HCT116 (cell line): ENCODE measurements around the gene LRRC4C. TPM values are rescaled to one million over a fixed set of nuclear protein-coding genes. Genes with fewer than 3 reads are reported as not detected.
A peak's percentile ranks its signal among the peaks of the same experiment; 100 is the strongest.

Source experiments
- ATAC-seq: fragments of 200-7000 bp; cut with Tn5 transposase; 2 replicates; pipeline ENCODE4 v1.9.1; 2020; ENCODE audit warnings: mild to moderate bottlenecking, moderate library complexity
- BruUV-seq: library from RNA; stranded (reverse); fragments of 400-500 nt; replicated peaks from 2 replicates; lab custom pipeline; 2021; lab: Mats Ljungman, UMichigan
- CTCF ChIA-PET: fragments of 300-600 bp; sonication (Branson Sonifier 250); formaldehyde crosslinking; loops from one replicate; lab custom pipeline; 2021; ENCODE audit warnings: antibody characterized with exemption; lab: Charles Lee
- POLR2A ChIA-PET: fragments of 300-600, 350-600 bp; sonication (Branson Sonifier 250); formaldehyde crosslinking; loops from one replicate; lab custom pipeline; 2021; ENCODE audit warnings: antibody characterized with exemption; lab: Charles Lee
- RAD21 ChIA-PET, 2 experiments: fragments of 300-600 bp; sonication (Branson Sonifier 250); formaldehyde crosslinking; loops; one replicate each; lab custom pipeline; 2023; ENCODE audit warnings: low total read pairs in 2 of 2; ENCODE audit not compliant: uncharacterized antibody in 2 of 2, unreplicated experiment in 2 of 2, low non-redundant PET in 1 of 2; lab: Charles Lee
- DNase-seq: peaks from one replicate; pipeline ENCODE4 v3.0.0-alpha.2; 2010; ENCODE audit warnings: low read depth, low spot score
- H2AFZ ChIP-seq: fragments of 200-600 bp; shearing (Covaris generic), sonication (generic); 2 replicates; pipeline ENCODE4 v1.6.1; 2017; ENCODE audit warnings: low read depth, mixed run types, mixed read lengths, antibody characterized with exemption, low read length; ENCODE audit not compliant: poor library complexity, severe bottlenecking
- H3K27ac ChIP-seq: 2 replicates; pipeline ENCODE4 v1.5.1; 2012; ENCODE audit warnings: low read depth, low read length
- H3K27me3 ChIP-seq: fragments of 200-600 bp; sonication (generic); 2 replicates; pipeline ENCODE4 v1.6.1; 2016; ENCODE audit warnings: mixed run types, low read length, mixed read lengths; ENCODE audit not compliant: insufficient read depth
- H3K36me3 ChIP-seq, 2 experiments: fragments of 200-500 bp in 1 of 2; fragments of 200-600 bp in 1 of 2; sonication (Bioruptor generic) in 1 of 2; sonication (generic) in 1 of 2; 2 replicates each; pipeline versions ENCODE4 v1.5.1 to v1.6.1; 2014 to 2016; ENCODE audit warnings: low read length in 2 of 2, inconsistent platforms in 1 of 2, mixed read lengths in 1 of 2, mixed run types in 1 of 2; ENCODE audit not compliant: insufficient read depth in 2 of 2, control insufficient read depth in 1 of 2
- H3K4me1 ChIP-seq, 2 experiments: fragments of 200-600 bp in 1 of 2; sonication (generic) in 1 of 2; 2 replicates each; pipeline versions ENCODE4 v1.5.1 to v1.6.1; 2012 to 2017; ENCODE audit warnings: low read length in 2 of 2, inconsistent platforms in 1 of 2, mild to moderate bottlenecking in 1 of 2, mixed read lengths in 1 of 2, mixed run types in 1 of 2, moderate library complexity in 1 of 2; ENCODE audit not compliant: insufficient read depth in 2 of 2, control insufficient read depth in 1 of 2
- H3K4me2 ChIP-seq: fragments of 200-600 bp; sonication (generic); 2 replicates; pipeline ENCODE4 v1.6.1; 2017; ENCODE audit warnings: mixed run types, low read length, mixed read lengths
- H3K4me3 ChIP-seq, 2 experiments: fragments of 200-600 bp in 1 of 2; sonication (generic) in 1 of 2; replicated peaks in 1 of 2; 2 replicates each; pipeline ENCODE4 v1.5.1; 2011 to 2016; ENCODE audit warnings: low read length in 2 of 2, control low read depth in 1 of 2, low read depth in 1 of 2, mild to moderate bottlenecking in 1 of 2, mixed read lengths in 1 of 2, mixed run types in 1 of 2
- H3K79me2 ChIP-seq: fragments of 200-600 bp; sonication (generic); 2 replicates; pipeline ENCODE4 v1.6.1; 2017; ENCODE audit warnings: mild to moderate bottlenecking, mixed run types, low read length, moderate library complexity, mixed read lengths; ENCODE audit not compliant: insufficient read depth
- H3K9ac ChIP-seq: fragments of 200-600 bp; sonication (generic); 2 replicates; pipeline ENCODE4 v1.6.1; 2016; ENCODE audit warnings: low read length, mixed read lengths
- H3K9me2 ChIP-seq: fragments of 200-600 bp; sonication (generic), shearing (Covaris generic); 2 replicates; pipeline ENCODE4 v1.6.1; 2017; ENCODE audit warnings: mixed run types, mild to moderate bottlenecking, moderate library complexity; ENCODE audit not compliant: insufficient read depth
- H3K9me3 ChIP-seq, 2 experiments: fragments of 200-500 bp in 1 of 2; fragments of 200-600 bp in 1 of 2; sonication (Bioruptor generic) in 1 of 2; sonication (generic) in 1 of 2; 2 replicates each; pipeline ENCODE4 v1.6.1; 2014 to 2017; ENCODE audit warnings: low read length in 2 of 2, mixed read lengths in 2 of 2, inconsistent platforms in 1 of 2, low read depth in 1 of 2, mild to moderate bottlenecking in 1 of 2, mixed run types in 1 of 2, moderate library complexity in 1 of 2; ENCODE audit not compliant: control insufficient read depth in 1 of 2, insufficient read depth in 1 of 2
- H4K20me1 ChIP-seq: fragments of 200-600 bp; sonication (generic), shearing (Covaris generic); 2 replicates; pipeline ENCODE4 v1.6.1; 2017; ENCODE audit warnings: mixed run types, mild to moderate bottlenecking, moderate library complexity; ENCODE audit not compliant: insufficient read depth
- CBX3 ChIP-seq: IDR thresholded peaks from 2 replicates; pipeline ENCODE4 v1.6.1; 2012; ENCODE audit warnings: low read depth
- CEBPB ChIP-seq: IDR thresholded peaks from 2 replicates; pipeline ENCODE4 v1.6.1; 2012; ENCODE audit warnings: low read depth
- EGR1 ChIP-seq: IDR thresholded peaks from 2 replicates; pipeline ENCODE4 v1.6.1; 2012; ENCODE audit warnings: low read depth
- EZH2 ChIP-seq: fragments of 200-600 bp; sonication (generic); IDR thresholded peaks from 2 replicates; pipeline ENCODE4 v1.6.1; 2017; ENCODE audit warnings: antibody characterized with exemption, mixed run types
- SIN3A ChIP-seq: IDR thresholded peaks from 2 replicates; pipeline ENCODE4 v1.6.1; 2012; ENCODE audit warnings: low read depth
- SP1 ChIP-seq: IDR thresholded peaks from 2 replicates; pipeline ENCODE4 v1.6.1; 2012; ENCODE audit warnings: low read depth
- SRF ChIP-seq: IDR thresholded peaks from 2 replicates; pipeline ENCODE4 v1.6.1; 2012; ENCODE audit warnings: low read depth
- TCF7L2 ChIP-seq: IDR thresholded peaks from 2 replicates; pipeline ENCODE4 v1.7.0; 2011; ENCODE audit warnings: borderline replicate concordance, inconsistent platforms; ENCODE audit not compliant: insufficient read depth, insufficient read length; ENCODE audit errors: extremely low read depth
- YY1 ChIP-seq: IDR thresholded peaks from 2 replicates; pipeline ENCODE4 v1.6.1; 2011; ENCODE audit warnings: low read length, low read depth, moderate library complexity, mild to moderate bottlenecking; ENCODE audit not compliant: insufficient replicate concordance; ENCODE audit errors: extremely low read depth
- ZNF274 ChIP-seq: fragments of 200-500 bp; sonication (Bioruptor generic); IDR thresholded peaks from 2 replicates; pipeline ENCODE4 v1.6.1; 2014; ENCODE audit warnings: mild to moderate bottlenecking, low read depth, low read length, inconsistent platforms
- intact Hi-C: fragments of 100-400 bp; cut with micrococcal nuclease; formaldehyde crosslinking; loops from 2 replicates; pipeline ENCODE4 v1.10.0; 2022
- total RNA-seq: library from RNA; stranded (reverse); gene quantifications from one replicate; pipeline ENCODE4 v1.2.1, GENCODE V29; 2021; ENCODE audit not compliant: unreplicated experiment

The LRRC4C gene
- total RNA-seq, 1 experiment from 2014 or later: not detected

DNA sequence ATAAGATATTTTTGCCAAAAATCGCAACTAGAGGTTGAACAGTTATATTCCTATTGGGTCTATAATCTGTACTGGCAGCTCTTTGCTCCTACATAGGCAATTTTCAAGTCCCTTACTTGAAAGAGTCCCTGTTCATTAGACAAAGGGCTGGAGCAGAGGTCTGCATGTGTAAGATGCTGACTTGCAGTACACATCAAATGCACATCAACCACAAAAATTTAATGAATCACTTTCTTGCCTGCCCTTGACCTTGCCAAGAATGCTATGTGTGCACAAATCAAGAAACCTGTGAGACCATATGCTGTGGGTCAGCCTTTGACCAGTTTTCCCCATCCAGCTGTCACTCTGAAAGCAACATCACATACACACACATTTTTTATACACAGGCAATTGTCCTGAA is 661.5 kb downstream of the LRRC4C start:
- H3K4me3 ChIP-seq: no peak overlapping the region
- no peak overlapping the region for H3K27ac ChIP-seq
- H3K4me2 ChIP-seq: no peak overlapping the region
- DNase-seq (no peak), ATAC-seq (no peak)
- no TSS peak for BruUV-seq
- H3K9me2 ChIP-seq: no peaks in the 10 kb centered on the region
- no peak overlapping the region for H3K9ac ChIP-seq
- H3K27me3 ChIP-seq: no peaks in the 10 kb centered on the region
- H3K36me3 ChIP-seq: no peaks in the 10 kb centered on the region
- H2AFZ ChIP-seq: no peak overlapping the region
- no peaks in the 10 kb centered on the region for H3K4me1 ChIP-seq
- POLR2A ChIA-PET: no interaction called here
- CTCF ChIA-PET: no interaction called here
- H3K9me3 ChIP-seq: peaks cover 14 to 20% of the 10 kb centered on the region in 2 experiments; a peak in 3 of 4 replicates
- no peaks in the 10 kb centered on the region for H3K79me2 ChIP-seq
- RAD21 ChIA-PET: no interaction called here
- no peak for TF ChIP-seq CBX3
- no peak for TF ChIP-seq CEBPB
- TF ChIP-seq SP1: no peak
- TF ChIP-seq EZH2: no peak
- TF ChIP-seq TCF7L2: peak; percentile 22
- TF ChIP-seq YY1: no peak
- no peak for TF ChIP-seq SRF
- TF ChIP-seq EGR1: no peak
- TF ChIP-seq SIN3A: no peak
- TF ChIP-seq, all 23 proteins: peak for 1
- intact Hi-C loops: no loop called here
- no peaks in the 10 kb centered on the region for H4K20me1 ChIP-seq

DNA sequence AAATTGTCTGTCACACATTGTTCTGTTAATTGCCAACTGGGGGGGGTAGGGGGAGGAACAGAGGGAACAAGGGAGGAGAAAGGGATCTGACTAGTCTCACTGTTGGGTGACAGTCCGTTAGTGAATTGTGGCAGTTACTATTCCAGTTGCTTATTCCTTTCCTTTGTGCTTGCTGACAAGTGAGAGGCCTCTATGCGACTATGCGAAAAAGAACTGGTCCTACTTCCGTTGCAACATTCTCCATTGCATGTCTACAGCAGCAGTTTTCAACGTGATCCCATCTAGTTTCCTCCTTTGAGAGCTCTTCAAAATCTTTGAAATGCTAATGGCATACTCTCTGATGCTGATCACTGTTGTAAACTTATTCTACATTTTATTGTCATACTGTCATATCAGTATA is 672.2 kb downstream of the LRRC4C start:
- no peak for ATAC-seq
- Histone ChIP-seq H3K4me1 (no peaks in the 10 kb centered on the region), H4K20me1 (no peaks in the 10 kb centered on the region), H3K27me3 (no peaks in the 10 kb centered on the region), H3K36me3 (no peaks in the 10 kb centered on the region), H3K4me3 (no peak overlapping the region)
- CTCF ChIA-PET: no interaction called here
- intact Hi-C loops: no loop called here
- RAD21 ChIA-PET: no interaction called here
- POLR2A ChIA-PET: no interaction called here
- no peak for TF ChIP-seq ZNF274
- TF ChIP-seq, all 23 proteins: peak for 0
- no peaks in the 10 kb centered on the region for H3K9me2 ChIP-seq
- H2AFZ ChIP-seq: no peak overlapping the region
- no peak overlapping the region for H3K9ac ChIP-seq
- H3K4me2 ChIP-seq: no peak overlapping the region
- no TSS peak for BruUV-seq
- no peak overlapping the region for H3K27ac ChIP-seq
- no peaks in the 10 kb centered on the region for H3K79me2 ChIP-seq
- H3K9me3 ChIP-seq: peaks cover 5 to 8% of the 10 kb centered on the region in 2 experiments; a peak in 2 of 4 replicates
- no peak for DNase-seq
